K562 (cell line): ENCODE results near the gene CAMKV. TPM values are rescaled to one million over a fixed set of nuclear protein-coding genes. Genes with fewer than 3 reads are reported as not detected.

Source experiments
- ADNP ChIP-seq: fragments of 200-800 bp; sonication (Bioruptor generic); IDR thresholded peaks from 2 replicates; pipeline ENCODE4 v1.6.1; 2016; ENCODE audit warnings: missing genetic modification characterization, missing compliant biosample characterization
- BRCA1 ChIP-seq, 2 experiments: fragments of 450-650 bp in 1 of 2; sonication (generic) in 1 of 2; formaldehyde crosslinking in 1 of 2; IDR thresholded peaks; 2 replicates each; pipeline versions ENCODE4 v1.5.0 to v1.6.1; 2017 to 2020; ENCODE audit warnings: mild to moderate bottlenecking in 1 of 2, missing genetic modification reagents in 1 of 2
- CBX5 ChIP-seq: IDR thresholded peaks from 2 replicates; pipeline ENCODE4 v1.6.1; 2014; ENCODE audit warnings: low read depth, borderline replicate concordance
- CHD1 ChIP-seq: fragments of 200-600 bp; sonication (generic); IDR thresholded peaks from one replicate; pipeline ENCODE4 v1.6.1; 2012; ENCODE audit warnings: mild to moderate bottlenecking, moderate library complexity, low read length, inconsistent platforms
- EP400 ChIP-seq: fragments of 450-650 bp; IDR thresholded peaks from 2 replicates; pipeline ENCODE4 v1.6.1; 2017; ENCODE audit warnings: antibody characterized with exemption, mild to moderate bottlenecking, moderate library complexity
- HDAC2 ChIP-seq: fragments of 450-650 bp; IDR thresholded peaks from 2 replicates; pipeline ENCODE4 v1.6.1; 2016; ENCODE audit warnings: mild to moderate bottlenecking
- MAFK ChIP-seq: IDR thresholded peaks from 2 replicates; pipeline ENCODE4 v1.6.1; 2011; ENCODE audit warnings: low read length, improper control_type of control experiment
- MIER1 ChIP-seq: fragments of 450-650 bp; IDR thresholded peaks from 2 replicates; pipeline ENCODE4 v1.6.1; 2016; ENCODE audit warnings: antibody characterized with exemption, mild to moderate bottlenecking, low read depth
- NR1H2 ChIP-seq: sonication (generic); formaldehyde crosslinking; IDR thresholded peaks from 2 replicates; pipeline ENCODE4 v1.4.0; 2020; ENCODE audit warnings: mild to moderate bottlenecking, missing genetic modification reagents
- POLR2A ChIP-seq: fragments of 450-650 bp; conservative IDR thresholded peaks from 2 replicates; pipeline ENCODE4 v1.6.1; 2016
- RAD21 ChIP-seq, 2 experiments: fragments of 250-450 bp in 1 of 2; fragments of 450-650 bp in 1 of 2; sonication (Bioruptor Pico) in 1 of 2; formaldehyde crosslinking in 1 of 2; IDR thresholded peaks in 1 of 2; conservative IDR thresholded peaks in 1 of 2; 2 replicates each; pipeline versions ENCODE4 v1.4.0 to v1.8.0; 2020 to 2022; ENCODE audit warnings: mild to moderate bottlenecking in 2 of 2, moderate library complexity in 1 of 2
- RCOR1 ChIP-seq, 2 experiments: IDR thresholded peaks; 2 replicates each; pipeline ENCODE4 v1.6.1; 2012; ENCODE audit warnings: low read depth in 2 of 2, low read length in 2 of 2, borderline replicate concordance in 1 of 2, improper control_type of control experiment in 1 of 2
- SMARCA4 ChIP-seq: fragments of 450-650 bp; IDR thresholded peaks from 2 replicates; pipeline ENCODE4 v1.6.1; 2016
- SMC3 ChIP-seq: conservative IDR thresholded peaks from 2 replicates; pipeline ENCODE4 v1.6.1; 2011; ENCODE audit warnings: low read depth, low read length, improper control_type of control experiment; ENCODE audit not compliant: insufficient read depth
- ZKSCAN3 ChIP-seq: fragments of 250-450 bp; sonication (Bioruptor Pico); IDR thresholded peaks from 2 replicates; pipeline ENCODE4 v1.4.0; 2020
- ZNF146 ChIP-seq: IDR thresholded peaks from one replicate; pipeline ENCODE4 v1.6.1; 2018; ENCODE audit warnings: missing compliant biosample characterization; ENCODE audit not compliant: unreplicated experiment
- ZNF311 ChIP-seq: fragments of 250-450 bp; sonication (Bioruptor Pico); IDR thresholded peaks from 2 replicates; pipeline ENCODE4 v1.4.0; 2020; ENCODE audit warnings: mild to moderate bottlenecking, moderate library complexity
- ZNF316 ChIP-seq: fragments of 450-650 bp; IDR thresholded peaks from 2 replicates; pipeline ENCODE4 v1.6.1; 2016
- ZNF347 ChIP-seq: fragments of 450-650 bp; formaldehyde crosslinking; IDR thresholded peaks from 2 replicates; pipeline ENCODE4 v1.4.0; 2020; ENCODE audit warnings: low read depth, mild to moderate bottlenecking, moderate library complexity
- ZNF695 ChIP-seq: fragments of 450-650 bp; formaldehyde crosslinking; IDR thresholded peaks from 2 replicates; pipeline ENCODE4 v1.4.0; 2020; ENCODE audit warnings: mild to moderate bottlenecking, moderate library complexity
- ZNF766 ChIP-seq: fragments of 200-800 bp; sonication (Bioruptor generic); conservative IDR thresholded peaks from 2 replicates; pipeline ENCODE4 v1.6.1; 2016; ENCODE audit warnings: missing genetic modification characterization, missing compliant biosample characterization
- polyA plus RNA-seq, 8 experiments: library from polyadenylated mRNA; depleted of rRNA in 4 of 8; stranded (reverse) in 5 of 8; unstranded in 3 of 8; fragments of >200 nt; fragmentation: Nextera tagmentation in 2 of 8; fragmentation: Illumina TruSeq in 1 of 8; extraction: Ambion mirVana in 2 of 8; extraction: Trizol in 1 of 8; gene quantifications; 2 replicates each; pipeline versions ENCODE4 v1.2.1 to v1.2.3, GENCODE V29; 2011 to 2014; ENCODE audit warnings: inconsistent platforms in 1 of 8, missing spikeins in 1 of 8
- total RNA-seq, 7 experiments: library from RNA; depleted of rRNA in 6 of 7; stranded (reverse); fragments of >200 nt in 6 of 7; fragmentation: Illumina TruSeq in 2 of 7; extraction: Trizol in 2 of 7; gene quantifications; 2 replicates each; pipeline versions ENCODE4 v1.2.1 to v1.2.3, GENCODE V29; 2011 to 2021; ENCODE audit warnings: low replicate concordance in 1 of 7
- TF ChIP-seq, protein P1 (sequence below): fragments of 450-650 bp; formaldehyde crosslinking; IDR thresholded peaks from 2 replicates; pipeline ENCODE4 v1.4.0; 2020; ENCODE audit warnings: mild to moderate bottlenecking, moderate library complexity
- TF ChIP-seq, protein P2 (sequence below): fragments of 450-650 bp; IDR thresholded peaks from 2 replicates; pipeline ENCODE4 v1.6.1; 2016; ENCODE audit warnings: borderline replicate concordance
- TF ChIP-seq, protein P3 (sequence below): fragments of 450-650 bp; formaldehyde crosslinking; conservative IDR thresholded peaks from 2 replicates; pipeline ENCODE4 v1.4.0; 2022; ENCODE audit warnings: mild to moderate bottlenecking, missing genetic modification characterization
- TF ChIP-seq, protein P4 (sequence below): fragments of 250-450 bp; sonication (Bioruptor Pico); IDR thresholded peaks from 2 replicates; pipeline ENCODE4 v1.8.0; 2021; ENCODE audit warnings: mild to moderate bottlenecking, moderate library complexity

The CAMKV gene
- total and polyA plus RNA-seq, 9 of the 15 experiments (the other 6 are each of a cell fraction or from before 2014, with no cell fraction given) = 0.08 to 2.7 (median 0.79) TPM

DNA sequence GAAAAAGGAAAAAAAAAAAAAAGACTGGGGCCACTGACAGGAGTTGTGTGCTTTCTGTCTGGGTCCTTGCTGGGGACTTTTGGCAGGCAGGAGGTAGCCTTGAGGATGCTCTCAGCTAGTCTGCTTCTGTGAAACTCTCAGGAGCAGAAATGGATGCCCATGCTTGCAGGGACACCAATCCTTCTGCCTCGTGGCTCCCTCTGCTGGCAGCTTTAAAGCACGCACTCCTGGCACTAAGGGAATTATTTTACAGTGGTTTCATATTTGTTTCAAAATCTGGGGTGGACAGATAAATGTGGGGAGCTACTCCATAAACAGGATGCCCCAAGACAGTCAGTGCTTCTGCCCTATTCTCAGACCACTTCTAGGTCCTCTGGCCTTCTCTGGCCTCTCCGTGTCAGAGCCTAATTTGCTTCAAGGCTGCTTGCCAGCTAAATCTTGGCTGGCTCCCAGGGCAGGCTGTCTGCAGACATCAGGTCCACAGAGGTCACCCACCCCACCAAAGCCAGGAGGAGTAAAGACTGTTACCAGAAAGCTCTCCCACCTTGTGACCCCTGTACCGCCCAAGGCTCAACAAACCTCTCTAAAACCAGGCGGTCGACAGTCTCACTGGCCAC lies 30.4 kb downstream of the CAMKV start (continued):
- no peak for TF ChIP-seq ZNF347
- TF ChIP-seq SMARCA4 = no peak
- TF ChIP-seq BRCA1 (IDR thresholded peaks at IDR 0.05) = no peak
- no peak for TF ChIP-seq BRCA1 (CRISPR knock-in tag; IDR thresholded peaks at IDR 0.05)
- no peak for TF ChIP-seq MAFK
- TF ChIP-seq CHD1 = no peak
- TF ChIP-seq CBX5 = no peak
- TF ChIP-seq ZNF316 = no peak
- TF ChIP-seq RCOR1 (IDR thresholded peaks at IDR 0.05; ENCODE audit: borderline replicate concordance in 1 of 2, low read depth in 2 of 2, low read length in 2 of 2) = peak in 1 of 2 experiments; percentile 45; a peak in 1 of 4 replicates
- TF ChIP-seq, protein P1, sequence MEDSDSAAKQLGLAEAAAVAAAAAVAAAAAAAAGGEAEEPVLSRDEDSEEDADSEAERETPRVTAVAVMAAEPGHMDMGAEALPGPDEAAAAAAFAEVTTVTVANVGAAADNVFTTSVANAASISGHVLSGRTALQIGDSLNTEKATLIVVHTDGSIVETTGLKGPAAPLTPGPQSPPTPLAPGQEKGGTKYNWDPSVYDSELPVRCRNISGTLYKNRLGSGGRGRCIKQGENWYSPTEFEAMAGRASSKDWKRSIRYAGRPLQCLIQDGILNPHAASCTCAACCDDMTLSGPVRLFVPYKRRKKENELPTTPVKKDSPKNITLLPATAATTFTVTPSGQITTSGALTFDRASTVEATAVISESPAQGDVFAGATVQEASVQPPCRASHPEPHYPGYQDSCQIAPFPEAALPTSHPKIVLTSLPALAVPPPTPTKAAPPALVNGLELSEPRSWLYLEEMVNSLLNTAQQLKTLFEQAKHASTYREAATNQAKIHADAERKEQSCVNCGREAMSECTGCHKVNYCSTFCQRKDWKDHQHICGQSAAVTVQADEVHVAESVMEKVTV = peak; percentile 78
- no peak for TF ChIP-seq NR1H2
- TF ChIP-seq RAD21 (CRISPR knock-in tag; conservative IDR thresholded peaks at IDR 0.05 in 1 of 2, IDR thresholded peaks at IDR 0.05 in 1 of 2) = peak; percentile 86 to 88
- no peak for TF ChIP-seq ZNF146 (CRISPR knock-in tag)
- no peak for TF ChIP-seq EP400
- peak; percentile 81 for TF ChIP-seq SMC3
- TF ChIP-seq ZNF695 = no peak
- no peak for TF ChIP-seq POLR2A
- no peak for TF ChIP-seq ZKSCAN3 (CRISPR knock-in tag)
- TF ChIP-seq, protein P2, sequence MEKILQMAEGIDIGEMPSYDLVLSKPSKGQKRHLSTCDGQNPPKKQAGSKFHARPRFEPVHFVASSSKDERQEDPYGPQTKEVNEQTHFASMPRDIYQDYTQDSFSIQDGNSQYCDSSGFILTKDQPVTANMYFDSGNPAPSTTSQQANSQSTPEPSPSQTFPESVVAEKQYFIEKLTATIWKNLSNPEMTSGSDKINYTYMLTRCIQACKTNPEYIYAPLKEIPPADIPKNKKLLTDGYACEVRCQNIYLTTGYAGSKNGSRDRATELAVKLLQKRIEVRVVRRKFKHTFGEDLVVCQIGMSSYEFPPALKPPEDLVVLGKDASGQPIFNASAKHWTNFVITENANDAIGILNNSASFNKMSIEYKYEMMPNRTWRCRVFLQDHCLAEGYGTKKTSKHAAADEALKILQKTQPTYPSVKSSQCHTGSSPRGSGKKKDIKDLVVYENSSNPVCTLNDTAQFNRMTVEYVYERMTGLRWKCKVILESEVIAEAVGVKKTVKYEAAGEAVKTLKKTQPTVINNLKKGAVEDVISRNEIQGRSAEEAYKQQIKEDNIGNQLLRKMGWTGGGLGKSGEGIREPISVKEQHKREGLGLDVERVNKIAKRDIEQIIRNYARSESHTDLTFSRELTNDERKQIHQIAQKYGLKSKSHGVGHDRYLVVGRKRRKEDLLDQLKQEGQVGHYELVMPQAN = no peak
- no peak for TF ChIP-seq HDAC2
- TF ChIP-seq MIER1 = no peak
- TF ChIP-seq, protein P3, sequence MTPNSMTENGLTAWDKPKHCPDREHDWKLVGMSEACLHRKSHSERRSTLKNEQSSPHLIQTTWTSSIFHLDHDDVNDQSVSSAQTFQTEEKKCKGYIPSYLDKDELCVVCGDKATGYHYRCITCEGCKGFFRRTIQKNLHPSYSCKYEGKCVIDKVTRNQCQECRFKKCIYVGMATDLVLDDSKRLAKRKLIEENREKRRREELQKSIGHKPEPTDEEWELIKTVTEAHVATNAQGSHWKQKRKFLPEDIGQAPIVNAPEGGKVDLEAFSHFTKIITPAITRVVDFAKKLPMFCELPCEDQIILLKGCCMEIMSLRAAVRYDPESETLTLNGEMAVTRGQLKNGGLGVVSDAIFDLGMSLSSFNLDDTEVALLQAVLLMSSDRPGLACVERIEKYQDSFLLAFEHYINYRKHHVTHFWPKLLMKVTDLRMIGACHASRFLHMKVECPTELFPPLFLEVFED (CRISPR knock-in tag) = no peak
- no peak for TF ChIP-seq ZNF766 (CRISPR knock-in tag)
- no peak for TF ChIP-seq ADNP
- no peak for TF ChIP-seq ZNF311 (CRISPR knock-in tag)
- TF ChIP-seq, protein P4, sequence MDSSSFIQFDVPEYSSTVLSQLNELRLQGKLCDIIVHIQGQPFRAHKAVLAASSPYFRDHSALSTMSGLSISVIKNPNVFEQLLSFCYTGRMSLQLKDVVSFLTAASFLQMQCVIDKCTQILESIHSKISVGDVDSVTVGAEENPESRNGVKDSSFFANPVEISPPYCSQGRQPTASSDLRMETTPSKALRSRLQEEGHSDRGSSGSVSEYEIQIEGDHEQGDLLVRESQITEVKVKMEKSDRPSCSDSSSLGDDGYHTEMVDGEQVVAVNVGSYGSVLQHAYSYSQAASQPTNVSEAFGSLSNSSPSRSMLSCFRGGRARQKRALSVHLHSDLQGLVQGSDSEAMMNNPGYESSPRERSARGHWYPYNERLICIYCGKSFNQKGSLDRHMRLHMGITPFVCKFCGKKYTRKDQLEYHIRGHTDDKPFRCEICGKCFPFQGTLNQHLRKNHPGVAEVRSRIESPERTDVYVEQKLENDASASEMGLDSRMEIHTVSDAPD (CRISPR knock-in tag) = no peak
